ENCODE measurements around the gene SAMD11.
A peak's percentile ranks its signal among the peaks of the same experiment; 100 is the strongest.

Gene SAMD11

GRCh38 chr1:909861-910310, 13.8 kb upstream of the SAMD11 start:
- no peak for FAIRE-seq
- TF ChIP-seq POLR2A (IDR thresholded peaks at IDR 0.05; ENCODE audit: low read depth, low read length) = no peak
- DNase-seq (ENCODE audit: insufficient read length, low spot score) = no peak

- DNase-seq (ENCODE audit: insufficient read length, low spot score) (peak; percentile 4), FAIRE-seq (no peak)
- no peak for TF ChIP-seq POLR2A (IDR thresholded peaks at IDR 0.05; ENCODE audit: low read depth, low read length)
These were observed 13.3 kb upstream of the SAMD11 start for GRCh38 chr1:910311-910880.

- DNase-seq (ENCODE audit: insufficient read length, low spot score) (peak; percentile 75), FAIRE-seq (peak; percentile 93)
- no peak for TF ChIP-seq POLR2A (IDR thresholded peaks at IDR 0.05; ENCODE audit: low read depth, low read length)
These were observed 12.6 kb upstream of the SAMD11 start for GRCh38 chr1:910881-911721.

- DNase-seq (ENCODE audit: insufficient read length, low spot score) (no peak), FAIRE-seq (no peak)
- TF ChIP-seq POLR2A (IDR thresholded peaks at IDR 0.05; ENCODE audit: low read depth, low read length) = no peak
These were observed 11.6 kb upstream of the SAMD11 start for GRCh38 chr1:911875-912739.

- no peak for TF ChIP-seq POLR2A (IDR thresholded peaks at IDR 0.05; ENCODE audit: low read depth, low read length)
- FAIRE-seq (no peak), DNase-seq (ENCODE audit: insufficient read length, low spot score) (no peak)
These were observed 10.9 kb upstream of the SAMD11 start for GRCh38 chr1:912740-913301.

- no peak for TF ChIP-seq POLR2A (IDR thresholded peaks at IDR 0.05; ENCODE audit: low read depth, low read length)
- DNase-seq (ENCODE audit: insufficient read length, low spot score) (no peak), FAIRE-seq (no peak)
These were observed 10.1 kb upstream of the SAMD11 start for GRCh38 chr1:913491-914130.

- no peak for TF ChIP-seq POLR2A (IDR thresholded peaks at IDR 0.05; ENCODE audit: low read depth, low read length)
- DNase-seq (ENCODE audit: insufficient read length, low spot score) (no peak), FAIRE-seq (no peak)
These were observed 9.4 kb upstream of the SAMD11 start for GRCh38 chr1:914131-914890.

GRCh38 chr1:914891-915280, 8.8 kb upstream of the SAMD11 start:
- TF ChIP-seq POLR2A (IDR thresholded peaks at IDR 0.05; ENCODE audit: low read depth, low read length) = no peak
- no peak for DNase-seq (ENCODE audit: insufficient read length, low spot score)
- no peak for FAIRE-seq

- no peak for TF ChIP-seq POLR2A (IDR thresholded peaks at IDR 0.05; ENCODE audit: low read depth, low read length)
- no peak for DNase-seq (ENCODE audit: insufficient read length, low spot score)
- FAIRE-seq = no peak
These were observed 8.2 kb upstream of the SAMD11 start for GRCh38 chr1:915295-916172.

GRCh38 chr1:916173-917075, 7.3 kb upstream of the SAMD11 start:
- no peak for TF ChIP-seq POLR2A (IDR thresholded peaks at IDR 0.05; ENCODE audit: low read depth, low read length)
- DNase-seq (ENCODE audit: insufficient read length, low spot score) = no peak
- no peak for FAIRE-seq

- FAIRE-seq (no peak), DNase-seq (ENCODE audit: insufficient read length, low spot score) (no peak)
- TF ChIP-seq POLR2A (IDR thresholded peaks at IDR 0.05; ENCODE audit: low read depth, low read length) = no peak
These were observed 6.7 kb upstream of the SAMD11 start for GRCh38 chr1:917076-917459.

All from H54 (cell line).